HepG2 (cell line): ENCODE data around the gene AK9. TPM values are rescaled to one million over a fixed set of nuclear protein-coding genes. Genes with fewer than 3 reads are reported as not detected.

ENCODE experiments used
- BRCA1 ChIP-seq: sonication (generic); formaldehyde crosslinking; IDR thresholded peaks from 2 replicates; pipeline ENCODE4 v1.4.0; 2020; ENCODE audit warnings: missing genetic modification reagents
- CBFB ChIP-seq: sonication (generic); formaldehyde crosslinking; IDR thresholded peaks from 2 replicates; pipeline ENCODE4 v1.4.0; 2020; ENCODE audit warnings: missing genetic modification reagents
- CEBPG ChIP-seq: IDR thresholded peaks from 2 replicates; pipeline ENCODE4 v1.6.1; 2016
- CERS6 ChIP-seq: sonication (generic); formaldehyde crosslinking; IDR thresholded peaks from 2 replicates; pipeline ENCODE4 v1.5.0; 2020; ENCODE audit warnings: missing genetic modification reagents
- CHD2 ChIP-seq: IDR thresholded peaks from 2 replicates; pipeline ENCODE4 v1.6.1; 2011; ENCODE audit warnings: low read depth, low read length, improper control_type of control experiment
- HNF1A ChIP-seq, 2 experiments: sonication (generic) in 1 of 2; formaldehyde crosslinking in 1 of 2; IDR thresholded peaks; 2 replicates each; pipeline versions ENCODE4 v1.4.0 to v1.6.1; 2016 to 2020; ENCODE audit warnings: borderline replicate concordance in 1 of 2, low read depth in 1 of 2, mild to moderate bottlenecking in 1 of 2, missing genetic modification reagents in 1 of 2
- KDM3A ChIP-seq: IDR thresholded peaks from 2 replicates; pipeline ENCODE4 v1.6.1; 2018; ENCODE audit warnings: low read depth, missing compliant biosample characterization
- NFATC3 ChIP-seq: sonication (generic); formaldehyde crosslinking; IDR thresholded peaks from 2 replicates; pipeline ENCODE4 v1.5.1; 2020; ENCODE audit warnings: mild to moderate bottlenecking, missing genetic modification reagents
- NR2C2 ChIP-seq: sonication (generic); formaldehyde crosslinking; IDR thresholded peaks from 2 replicates; pipeline ENCODE4 v1.4.0; 2020; ENCODE audit warnings: missing genetic modification reagents, mild to moderate bottlenecking, moderate library complexity, borderline replicate concordance
- PTBP1 ChIP-seq: fragments of 200-400 bp; formaldehyde crosslinking; IDR thresholded peaks from 2 replicates; pipeline ENCODE4 v1.6.1; 2018; ENCODE audit warnings: low read length, low read depth; ENCODE audit not compliant: poor library complexity, severe bottlenecking
- ZFY ChIP-seq: sonication (generic); formaldehyde crosslinking; IDR thresholded peaks from 2 replicates; pipeline ENCODE4 v1.4.0; 2020; ENCODE audit warnings: missing genetic modification reagents
- ZNF121 ChIP-seq: sonication (generic); formaldehyde crosslinking; IDR thresholded peaks from 2 replicates; pipeline ENCODE4 v1.5.0; 2020; ENCODE audit warnings: mild to moderate bottlenecking, missing genetic modification reagents
- ZNF318 ChIP-seq: sonication (generic); formaldehyde crosslinking; IDR thresholded peaks from 2 replicates; pipeline ENCODE4 v1.4.0; 2020; ENCODE audit warnings: mild to moderate bottlenecking, missing genetic modification reagents
- ZNF513 ChIP-seq: sonication (generic); formaldehyde crosslinking; conservative IDR thresholded peaks from 2 replicates; pipeline ENCODE4 v1.5.0; 2020; ENCODE audit warnings: missing genetic modification reagents
- ZNF546 ChIP-seq: sonication (generic); formaldehyde crosslinking; conservative IDR thresholded peaks from 2 replicates; pipeline ENCODE4 v1.8.1; 2023; ENCODE audit warnings: mild to moderate bottlenecking, missing genetic modification reagents
- polyA plus RNA-seq, 8 experiments: library from polyadenylated mRNA; depleted of rRNA in 3 of 8; stranded (reverse) in 7 of 8; unstranded in 1 of 8; fragments of >200 nt; fragmentation: Illumina TruSeq in 4 of 8; extraction: Trizol in 4 of 8; gene quantifications; 2 replicates each; pipeline versions ENCODE4 v1.2.1 to v1.2.3, GENCODE V29; 2011 to 2016; ENCODE audit warnings: low read depth in 4 of 8, missing spikeins in 1 of 8, mixed read lengths in 1 of 8; ENCODE audit not compliant: insufficient read depth in 1 of 8
- total RNA-seq, 5 experiments: library from RNA; depleted of rRNA; stranded (reverse); fragments of >200 nt; fragmentation: Illumina TruSeq; extraction: Trizol; gene quantifications; 2 replicates each; pipeline ENCODE4 v1.2.3, GENCODE V29; 2016; ENCODE audit warnings: low read depth in 1 of 5

The AK9 gene
- total and polyA plus RNA-seq, 2 of the 13 experiments (the other 11 are each of a cell fraction or from before 2014, with no cell fraction given) = 3.2 to 4.8 TPM

- TF ChIP-seq ZNF121 (CRISPR knock-in tag) = no peak
- peak; percentile 67; the same call in 1 of the 2 replicates for TF ChIP-seq BRCA1 (CRISPR knock-in tag)
- no peak for TF ChIP-seq NR2C2 (CRISPR knock-in tag)
- TF ChIP-seq CHD2 = no peak
- no peak for TF ChIP-seq ZFY (CRISPR knock-in tag)
- TF ChIP-seq PTBP1 = no peak
- TF ChIP-seq KDM3A (CRISPR knock-in tag) = 0 out of 2 replicates have a peak, but pooled peaks have one; percentile 46
- no peak for TF ChIP-seq CEBPG (CRISPR knock-in tag)
- no peak for TF ChIP-seq ZNF546 (CRISPR knock-in tag)
- TF ChIP-seq ZNF318 (CRISPR knock-in tag) = no peak
- no peak for TF ChIP-seq HNF1A (IDR thresholded peaks at IDR 0.05; ENCODE audit: low read depth)
- TF ChIP-seq HNF1A (CRISPR knock-in tag; IDR thresholded peaks at IDR 0.05; ENCODE audit: borderline replicate concordance) = no peak
- TF ChIP-seq CERS6 (CRISPR knock-in tag) = no peak
- TF ChIP-seq CBFB = no peak
- no peak for TF ChIP-seq NFATC3
- no peak for TF ChIP-seq ZNF513 (CRISPR knock-in tag)
Observed at GRCh38 chr6:109705258-109705657, 14.3 kb upstream of the AK9 start (continued).
